Activated B cell treated with CpG ODN at 0.5 μM for 24 hours (primary cell): Measurements from ENCODE around the gene CRHR2. TPM values are rescaled to one million over a fixed set of nuclear protein-coding genes. Genes with fewer than 3 reads are reported as not detected.

Experiments used
- ATAC-seq: fragments of 200-7000 bp; cut with Tn5 transposase; one replicate; pipeline ENCODE4 v1.10.0; 2021; ENCODE audit warnings: low read depth, mild to moderate bottlenecking, moderate library complexity
- CTCF ChIA-PET: fragments of 350-600 bp; sonication (Branson Sonifier 250); formaldehyde crosslinking; loops from one replicate; lab custom pipeline; 2021; ENCODE audit warnings: antibody characterized with exemption; lab: Charles Lee
- POLR2A ChIA-PET: fragments of 350-600 bp; sonication (Branson Sonifier 250); formaldehyde crosslinking; loops from one replicate; lab custom pipeline; 2021; ENCODE audit warnings: antibody characterized with exemption; lab: Charles Lee
- DNase-seq: peaks from one replicate; pipeline ENCODE4 v3.0.0; 2022
- H3K27ac Mint-ChIP-seq: one replicate; pipeline ENCODE4 v1.8.0; 2020; ENCODE audit warnings: mixed read lengths
- H3K27me3 Mint-ChIP-seq: one replicate; pipeline ENCODE4 v1.8.0; 2021; ENCODE audit warnings: mixed read lengths
- H3K36me3 Mint-ChIP-seq: one replicate; pipeline ENCODE4 v1.8.0; 2021; ENCODE audit warnings: low read depth, mixed read lengths
- H3K4me1 Mint-ChIP-seq: one replicate; pipeline ENCODE4 v1.8.0; 2021; ENCODE audit warnings: mixed read lengths
- H3K4me3 Mint-ChIP-seq: one replicate; pipeline ENCODE4 v1.8.0; 2020; ENCODE audit warnings: mild to moderate bottlenecking, mixed read lengths
- H3K9me3 Mint-ChIP-seq: one replicate; pipeline ENCODE4 v1.8.0; 2020; ENCODE audit warnings: mixed read lengths
- CTCF ChIP-seq: fragments of 200-600 bp; IDR thresholded peaks from one replicate; pipeline ENCODE4 v1.8.0; 2022; ENCODE audit warnings: antibody characterized with exemption, mild to moderate bottlenecking
- intact Hi-C: fragments of 100-400 bp; cut with micrococcal nuclease; formaldehyde crosslinking; loops from one replicate; pipeline ENCODE4 v1.15.1; 2024
- total RNA-seq: library from RNA; stranded (reverse); gene quantifications from 2 replicates; pipeline ENCODE4 v1.2.3, GENCODE V29; 2022

The CRHR2 gene
- total RNA-seq, 1 donor from 2014 or later, result not detected

DNA sequence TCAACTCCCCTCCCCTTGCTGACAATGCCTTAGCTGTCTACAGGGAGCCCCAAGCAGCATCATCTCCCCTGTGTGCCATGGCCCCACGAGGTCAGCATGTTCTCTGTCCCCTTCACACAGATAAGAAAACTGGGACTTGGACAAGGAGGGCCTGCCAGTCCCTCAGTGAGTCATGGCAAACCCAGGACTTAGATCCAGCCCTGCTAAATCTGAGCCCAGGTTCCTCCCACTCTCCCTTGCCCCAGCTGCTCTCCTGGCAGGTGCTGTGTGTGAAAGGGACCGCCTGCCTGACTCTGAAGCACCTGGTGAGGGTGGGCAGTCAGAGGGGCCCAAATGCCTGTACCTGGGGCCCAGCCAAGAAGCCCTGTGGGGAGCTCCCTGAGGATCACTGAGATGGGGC, 7.4 kb downstream of the CRHR2 start:
- H3K36me3 Mint-ChIP-seq, result no peaks in the 10 kb centered on the region
- no peak for DNase-seq
- no peaks in the 10 kb centered on the region for H3K9me3 Mint-ChIP-seq
- ATAC-seq, result no peak
- TF ChIP-seq CTCF, result no peak
- H3K27ac Mint-ChIP-seq, result no peak overlapping the region
- CTCF ChIA-PET, result no interaction called here
- H3K27me3 Mint-ChIP-seq, result peaks cover 26% of the 10 kb centered on the region
- no peaks in the 10 kb centered on the region for H3K4me1 Mint-ChIP-seq
- POLR2A ChIA-PET, result no interaction called here
- intact Hi-C loops, result no loop called here
- H3K4me3 Mint-ChIP-seq, result no peak overlapping the region

- Mint-ChIP-seq H3K9me3 (no peaks in the 10 kb centered on the region), H3K4me3 (no peak overlapping the region), H3K27ac (no peak overlapping the region), H3K4me1 (no peaks in the 10 kb centered on the region), H3K36me3 (no peaks in the 10 kb centered on the region), H3K27me3 (peaks cover 26% of the 10 kb centered on the region)
- no peak for DNase-seq
- POLR2A ChIA-PET, result no interaction called here
- no peak for ATAC-seq
- CTCF ChIA-PET, result no interaction called here
- intact Hi-C loops, result no loop called here
- no peak for TF ChIP-seq CTCF
Observed at GRCh38 chr7:30674420-30674819, 7.8 kb downstream of the CRHR2 start.

DNA sequence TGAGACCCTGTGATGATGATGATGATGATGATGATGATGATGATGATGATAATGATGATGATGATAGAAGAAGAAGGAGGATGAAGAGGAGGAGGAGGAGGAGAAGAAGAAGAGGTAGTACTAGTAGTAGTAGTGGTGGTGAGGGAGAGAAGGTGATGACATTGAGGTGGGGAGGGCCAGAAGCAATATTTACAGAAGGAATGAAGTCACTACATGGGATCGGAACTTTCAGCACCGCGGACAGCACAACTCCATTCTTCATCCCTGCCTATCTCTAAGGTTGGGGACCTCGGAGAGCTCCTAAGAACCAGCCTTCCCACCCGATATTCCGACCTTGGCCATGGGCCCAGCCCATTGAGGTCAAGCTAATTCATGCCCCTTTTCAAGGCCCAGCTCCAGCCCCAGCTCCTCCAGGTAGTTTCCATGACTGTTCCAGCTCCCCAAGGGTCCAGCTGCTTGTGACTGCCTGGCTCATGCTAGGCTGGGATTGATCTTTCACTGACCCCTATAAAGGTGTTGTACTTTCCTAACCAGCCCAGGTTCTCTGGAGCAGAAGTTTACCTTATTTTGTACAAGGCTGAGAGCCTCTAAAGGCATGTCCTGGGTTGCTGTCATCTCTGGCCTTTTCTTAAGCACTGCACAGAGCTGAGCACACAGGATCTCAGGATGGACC, 10.3 kb downstream of the CRHR2 start:
- no peak overlapping the region for H3K4me3 Mint-ChIP-seq

DNA sequence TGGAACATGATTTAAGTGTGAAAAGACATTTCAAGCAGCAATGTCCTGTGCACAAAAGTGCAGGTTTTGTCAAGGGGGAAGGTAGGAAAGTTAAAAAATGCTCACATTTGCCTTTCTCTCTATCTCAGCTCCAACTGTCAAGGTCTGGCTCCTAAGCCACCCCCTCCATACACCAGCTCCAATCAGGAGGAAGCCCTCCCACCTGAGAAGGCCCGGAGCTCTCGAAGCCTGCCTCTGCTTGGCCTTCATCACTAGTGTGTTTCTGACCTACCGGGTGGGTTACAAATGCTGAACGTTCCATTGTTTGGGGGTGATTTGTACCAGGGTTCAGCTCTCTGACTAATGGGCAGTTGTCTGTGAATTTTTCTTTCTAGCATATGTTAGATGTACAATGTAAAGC, 14.2 kb downstream of the CRHR2 start:
- H3K36me3 Mint-ChIP-seq, result no peaks in the 10 kb centered on the region
- no peak overlapping the region for H3K4me3 Mint-ChIP-seq
- H3K27me3 Mint-ChIP-seq, result peaks cover 6% of the 10 kb centered on the region
- H3K9me3 Mint-ChIP-seq, result no peaks in the 10 kb centered on the region
- CTCF ChIA-PET, result no interaction called here
- no peak overlapping the region for H3K27ac Mint-ChIP-seq
- H3K4me1 Mint-ChIP-seq, result no peaks in the 10 kb centered on the region
- POLR2A ChIA-PET, result no interaction called here
- DNase-seq (no peak), ATAC-seq (no peak)
- no peak for TF ChIP-seq CTCF
- intact Hi-C loops, result no loop called here

More for the DNA sequence above, 10.3 kb downstream of the CRHR2 start:
- CTCF ChIA-PET, result no interaction called here
- Mint-ChIP-seq H3K9me3 (no peaks in the 10 kb centered on the region), H3K36me3 (no peaks in the 10 kb centered on the region), H3K4me1 (no peaks in the 10 kb centered on the region), H3K27ac (no peak overlapping the region), H3K27me3 (peaks cover 12% of the 10 kb centered on the region)
- ATAC-seq (no peak), DNase-seq (no peak)
- intact Hi-C loops, result no loop called here
- no peak for TF ChIP-seq CTCF
- POLR2A ChIA-PET, result no interaction called here

GRCh38 chr7:30667172-30667571, 15.1 kb downstream of the CRHR2 start:
- intact Hi-C loops, result no loop called here
- CTCF ChIA-PET, result interaction anchor here (0.7 kb wide), 1 partner anchor 73 kb away, joined by 3 read pairs; no protein-coding TSS in a partner anchor

More at GRCh38 chr7:30667172-30667571, 15.1 kb downstream of the CRHR2 start:
- Mint-ChIP-seq H3K27me3 (peaks cover 6% of the 10 kb centered on the region), H3K4me3 (no peak overlapping the region), H3K4me1 (no peaks in the 10 kb centered on the region), H3K27ac (no peak overlapping the region), H3K9me3 (no peaks in the 10 kb centered on the region), H3K36me3 (no peaks in the 10 kb centered on the region)
- DNase-seq (no peak), ATAC-seq (no peak)
- TF ChIP-seq CTCF, result no peak
- POLR2A ChIA-PET, result no interaction called here
